GM12878 (cell line): Measurements from ENCODE around the gene GH2. TPM values are rescaled to one million over a fixed set of nuclear protein-coding genes. Genes with fewer than 3 reads are reported as not detected.

ENCODE experiments used
- BCLAF1 ChIP-seq: fragments of 450-650 bp; IDR thresholded peaks from 2 replicates; pipeline ENCODE4 v1.6.1; 2017; ENCODE audit warnings: antibody characterized with exemption, mild to moderate bottlenecking, moderate library complexity
- CHD4 ChIP-seq: fragments of 200-600 bp; sonication (generic); IDR thresholded peaks from 2 replicates; pipeline ENCODE4 v1.6.1; 2016; ENCODE audit warnings: mild to moderate bottlenecking
- CTCF ChIP-seq, 3 experiments: IDR thresholded peaks in 2 of 3; conservative IDR thresholded peaks in 1 of 3; 2 replicates each; pipeline ENCODE4 v1.5.1; 2011; ENCODE audit warnings: low read depth in 3 of 3, low read length in 3 of 3, mild to moderate bottlenecking in 3 of 3, control low read depth in 2 of 3, moderate library complexity in 2 of 3, inconsistent platforms in 1 of 3, mixed read lengths in 1 of 3; ENCODE audit not compliant: control insufficient read depth in 2 of 3, insufficient read depth in 1 of 3; ENCODE audit errors: extremely low read depth in 1 of 3
- E2F4 ChIP-seq: IDR thresholded peaks from 2 replicates; pipeline ENCODE4 v1.6.1; 2012; ENCODE audit warnings: low read depth, low read length, improper control_type of control experiment
- HDAC6 ChIP-seq: fragments of 200-600 bp; sonication (generic); IDR thresholded peaks from one replicate; pipeline ENCODE4 v1.8.0; 2017; ENCODE audit warnings: antibody characterized with exemption; ENCODE audit not compliant: unreplicated experiment
- JUNB ChIP-seq: IDR thresholded peaks from 2 replicates; pipeline ENCODE4 v1.6.1; 2016; ENCODE audit warnings: antibody characterized with exemption, mild to moderate bottlenecking
- PML ChIP-seq: IDR thresholded peaks from 2 replicates; pipeline ENCODE4 v1.6.1; 2012; ENCODE audit warnings: low read length, inconsistent platforms
- POLR2AphosphoS2 ChIP-seq: IDR thresholded peaks from 2 replicates; pipeline ENCODE4 v1.6.1; 2011; ENCODE audit warnings: low read depth, mild to moderate bottlenecking, low read length, improper control_type of control experiment, moderate library complexity
- PRDM15 ChIP-seq: fragments of 450-650 bp; formaldehyde crosslinking; IDR thresholded peaks from 2 replicates; pipeline ENCODE4 v1.4.0; 2020; ENCODE audit warnings: mild to moderate bottlenecking, moderate library complexity
- RAD21 ChIP-seq: IDR thresholded peaks from 2 replicates; pipeline ENCODE4 v1.6.1; 2011; ENCODE audit warnings: mild to moderate bottlenecking, low read depth, low read length, moderate library complexity; ENCODE audit not compliant: insufficient read depth
- RAD51 ChIP-seq: fragments of 450-650 bp; IDR thresholded peaks from 2 replicates; pipeline ENCODE4 v1.6.1; 2016; ENCODE audit warnings: moderate library complexity, mild to moderate bottlenecking, inconsistent platforms
- REST ChIP-seq: IDR thresholded peaks from 2 replicates; pipeline ENCODE4 v1.6.1; 2012; ENCODE audit warnings: mild to moderate bottlenecking, low read depth, low read length
- SIN3A ChIP-seq: IDR thresholded peaks from 2 replicates; pipeline ENCODE4 v1.6.1; 2012; ENCODE audit warnings: low read depth, low read length, improper control_type of control experiment
- SRF ChIP-seq, 2 experiments: IDR thresholded peaks; 2 replicates each; pipeline ENCODE4 v1.6.1; 2011; ENCODE audit warnings: low read depth in 2 of 2, low read length in 2 of 2, mild to moderate bottlenecking in 1 of 2, moderate library complexity in 1 of 2
- TARDBP ChIP-seq: IDR thresholded peaks from 2 replicates; pipeline ENCODE4 v1.6.1; 2016; ENCODE audit warnings: borderline replicate concordance
- TCF7 ChIP-seq: IDR thresholded peaks from 2 replicates; pipeline ENCODE4 v1.6.1; 2014; ENCODE audit warnings: antibody characterized with exemption, borderline replicate concordance
- polyA plus RNA-seq, 11 experiments: library from polyadenylated mRNA; depleted of rRNA in 4 of 11; unstranded in 6 of 11; stranded (reverse) in 5 of 11; fragments of >200 nt; fragmentation: Nextera tagmentation in 4 of 11; fragmentation: Illumina TruSeq in 1 of 11; extraction: Ambion mirVana in 4 of 11; extraction: Trizol in 1 of 11; gene quantifications; 1 replicate in 1 of 11; 2 replicates in 10 of 11; pipeline versions ENCODE4 v1.2.1 to v1.2.3, GENCODE V29; 2011 to 2016; ENCODE audit warnings: inconsistent platforms in 2 of 11, missing spikeins in 2 of 11, low read depth in 1 of 11
- total RNA-seq, 4 experiments: library from RNA; depleted of rRNA in 3 of 4; stranded (reverse); fragments of >200 nt in 3 of 4; fragmentation: Illumina TruSeq in 1 of 4; extraction: Trizol in 1 of 4; gene quantifications; 2 replicates each; pipeline versions ENCODE4 v1.2.1 to v1.2.3, GENCODE V29; 2013 to 2021

The GH2 gene
- total and polyA plus RNA-seq, 10 of the 15 experiments (the other 5 are each of a cell fraction or from before 2014, with no cell fraction given), result not detected

GRCh38 chr17:63834431-63835166 lies 47.1 kb downstream of the GH2 start (continued):
- TF ChIP-seq TCF7 (no peak), CHD4 (no peak), E2F4 (no peak), CTCF (IDR thresholded peaks at IDR 0.05 in 2 of 3, conservative IDR thresholded peaks at IDR 0.05 in 1 of 3; ENCODE audit: control insufficient read depth in 2 of 3, extremely low read depth in 1 of 3, insufficient read depth in 1 of 3, low read depth in 3 of 3, low read length in 3 of 3) (peak; percentile 62 to 78 (median 66)), SRF (IDR thresholded peaks at IDR 0.05; ENCODE audit: low read depth in 2 of 2, low read length in 2 of 2) (no peak), TARDBP (no peak), SIN3A (no peak), PRDM15 (no peak), REST (no peak), PML (no peak), POLR2AphosphoS2 (no peak), HDAC6 (no peak), RAD51 (no peak), JUNB (no peak), RAD21 (peak; percentile 40), BCLAF1 (no peak)
